ENCODE results near the gene SIK2.

SIK2 gene

DNA sequence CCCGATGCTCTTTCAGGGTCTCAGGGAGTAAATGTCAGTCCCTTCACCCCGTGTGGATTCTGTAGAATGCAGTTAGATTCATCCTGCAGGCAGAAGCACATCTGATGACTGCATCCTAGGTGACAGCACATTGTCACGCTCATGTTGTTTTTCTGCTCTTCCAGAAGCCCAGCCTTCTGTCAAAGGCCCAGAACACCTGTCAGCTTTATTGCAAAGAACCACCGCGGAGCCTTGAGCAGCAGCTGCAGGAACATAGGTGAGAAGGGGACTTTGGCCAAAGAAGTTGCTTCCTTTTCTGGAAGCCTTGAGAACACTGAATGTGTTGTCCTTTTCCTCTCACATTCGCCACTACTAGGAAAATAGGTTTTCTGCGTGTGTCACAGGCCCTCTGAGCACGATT lies 120.3 kb downstream of the SIK2 start:
- CTCF ChIA-PET, result interaction anchor here (1.1 to 1.6 kb wide), 5 partner anchors 10 to 125 kb away, joined by 3 to 5 read pairs (median 4); no protein-coding TSS in a partner anchor
- POLR2A ChIA-PET, result no interaction called here
- TF ChIP-seq, protein P1, sequence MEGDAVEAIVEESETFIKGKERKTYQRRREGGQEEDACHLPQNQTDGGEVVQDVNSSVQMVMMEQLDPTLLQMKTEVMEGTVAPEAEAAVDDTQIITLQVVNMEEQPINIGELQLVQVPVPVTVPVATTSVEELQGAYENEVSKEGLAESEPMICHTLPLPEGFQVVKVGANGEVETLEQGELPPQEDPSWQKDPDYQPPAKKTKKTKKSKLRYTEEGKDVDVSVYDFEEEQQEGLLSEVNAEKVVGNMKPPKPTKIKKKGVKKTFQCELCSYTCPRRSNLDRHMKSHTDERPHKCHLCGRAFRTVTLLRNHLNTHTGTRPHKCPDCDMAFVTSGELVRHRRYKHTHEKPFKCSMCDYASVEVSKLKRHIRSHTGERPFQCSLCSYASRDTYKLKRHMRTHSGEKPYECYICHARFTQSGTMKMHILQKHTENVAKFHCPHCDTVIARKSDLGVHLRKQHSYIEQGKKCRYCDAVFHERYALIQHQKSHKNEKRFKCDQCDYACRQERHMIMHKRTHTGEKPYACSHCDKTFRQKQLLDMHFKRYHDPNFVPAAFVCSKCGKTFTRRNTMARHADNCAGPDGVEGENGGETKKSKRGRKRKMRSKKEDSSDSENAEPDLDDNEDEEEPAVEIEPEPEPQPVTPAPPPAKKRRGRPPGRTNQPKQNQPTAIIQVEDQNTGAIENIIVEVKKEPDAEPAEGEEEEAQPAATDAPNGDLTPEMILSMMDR (IDR thresholded peaks at IDR 0.05; ENCODE audit: control extremely low read depth, extremely low read depth, low read depth, missing control alignments), result no peak
- DNase-seq (ENCODE audit: extremely low spot score), result no peak

DNA sequence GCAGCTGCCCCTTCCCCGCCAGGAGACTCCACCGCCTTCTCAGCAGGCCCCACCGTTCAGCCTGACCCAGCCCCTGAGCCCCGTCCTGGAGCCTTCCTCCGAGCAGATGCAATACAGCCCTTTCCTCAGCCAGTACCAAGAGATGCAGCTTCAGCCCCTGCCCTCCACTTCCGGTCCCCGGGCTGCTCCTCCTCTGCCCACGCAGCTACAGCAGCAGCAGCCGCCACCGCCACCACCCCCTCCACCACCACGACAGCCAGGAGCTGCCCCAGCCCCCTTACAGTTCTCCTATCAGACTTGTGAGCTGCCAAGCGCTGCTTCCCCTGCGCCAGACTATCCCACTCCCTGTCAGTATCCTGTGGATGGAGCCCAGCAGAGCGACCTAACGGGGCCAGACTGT lies 121.3 kb downstream of the SIK2 start:
- CTCF ChIA-PET, result interaction anchor here (1.0 to 1.4 kb wide), 6 partner anchors 11 to 54 kb away, joined by 3 to 4 read pairs (median 3); no protein-coding TSS in a partner anchor
- POLR2A ChIA-PET, result interaction anchor here (0.6 kb wide), 1 partner anchor 49 kb away, joined by 3 read pairs; no protein-coding TSS in a partner anchor
- no peak for DNase-seq (ENCODE audit: extremely low spot score)
- TF ChIP-seq, protein P1 (IDR thresholded peaks at IDR 0.05; ENCODE audit: control extremely low read depth, extremely low read depth, low read depth, missing control alignments), result no peak

DNA sequence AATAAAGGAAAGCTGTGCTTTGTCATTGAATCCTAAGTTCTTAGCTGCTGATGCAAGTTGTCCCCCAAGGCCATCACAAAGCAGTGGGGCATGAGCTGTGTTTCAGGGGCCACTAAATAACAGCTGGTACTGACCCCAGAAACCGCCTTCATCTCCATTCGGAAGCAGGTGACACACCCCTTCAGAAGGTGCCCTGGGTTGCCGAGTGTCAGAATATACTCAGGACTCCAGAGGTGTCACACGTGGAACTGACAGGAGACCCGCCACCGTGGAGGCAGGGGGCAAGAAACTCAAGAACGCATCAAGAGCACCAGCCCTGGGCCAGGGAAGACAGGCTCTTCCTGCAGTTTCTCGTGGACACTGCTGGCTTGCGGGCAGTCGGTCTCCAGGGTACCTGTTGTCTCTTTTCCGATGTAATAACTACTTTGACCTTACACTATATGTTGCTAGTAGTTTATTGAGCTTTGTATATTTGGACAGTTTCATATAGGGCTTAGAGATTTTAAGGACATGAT lies 122.4 kb downstream of the SIK2 start:
- ChIA-PET CTCF (interaction anchor here (0.9 to 1.2 kb wide), 4 partner anchors 9 to 38 kb away, joined by 3 to 4 read pairs (median 3); no protein-coding TSS in a partner anchor), POLR2A (no interaction called here)
- no peak for DNase-seq (ENCODE audit: extremely low spot score)
- TF ChIP-seq, protein P1 (IDR thresholded peaks at IDR 0.05; ENCODE audit: control extremely low read depth, extremely low read depth, low read depth, missing control alignments), result no peak

DNA sequence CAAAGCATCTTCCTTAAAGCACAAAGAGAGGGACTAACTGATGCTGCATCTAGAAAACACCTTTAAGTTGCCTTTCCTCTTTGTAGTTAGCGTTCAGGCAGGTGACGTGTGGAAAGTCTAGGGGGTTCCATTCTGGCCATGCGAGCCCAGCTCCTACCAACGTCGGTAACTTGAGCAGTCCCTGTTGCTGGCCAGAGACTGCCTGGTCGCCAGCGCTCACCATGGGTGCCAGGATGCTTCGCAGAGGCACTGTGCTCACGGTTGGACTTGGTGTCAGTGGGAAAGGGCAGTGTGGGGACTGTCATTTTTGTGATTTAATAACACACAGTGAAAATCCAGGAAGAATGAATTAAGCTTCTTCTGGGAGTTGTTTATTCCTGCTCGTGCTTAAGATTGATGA lies 123.4 kb downstream of the SIK2 start:
- TF ChIP-seq, protein P1 (IDR thresholded peaks at IDR 0.05; ENCODE audit: control extremely low read depth, extremely low read depth, low read depth, missing control alignments), result no peak
- no peak for DNase-seq (ENCODE audit: extremely low spot score)
- CTCF ChIA-PET, result interaction anchor here (1.0 to 1.2 kb wide), 3 partner anchors 16 to 51 kb away, joined by 3 to 5 read pairs (median 3); no protein-coding TSS in a partner anchor
- POLR2A ChIA-PET, result no interaction called here

DNA sequence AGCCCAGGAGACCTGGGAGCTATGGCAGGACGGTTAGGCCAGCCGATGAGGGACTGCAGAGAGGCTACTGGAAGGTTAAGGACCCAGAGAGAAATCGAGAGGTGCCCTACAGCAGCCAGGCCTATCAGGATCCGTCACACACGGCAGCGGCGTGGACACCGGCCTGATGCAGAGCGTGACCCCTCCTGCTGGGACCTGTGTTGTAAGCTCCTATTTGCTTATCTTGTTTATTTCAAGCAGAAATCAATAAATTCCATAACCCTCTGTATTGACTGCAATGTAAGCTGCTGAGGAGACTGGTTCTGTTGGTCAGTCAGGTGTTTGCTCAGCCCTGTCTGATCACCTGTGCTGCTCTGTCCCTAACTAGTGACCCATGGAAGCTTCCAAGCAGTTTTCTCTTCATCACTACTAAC lies 124.1 kb downstream of the SIK2 start:
- ChIA-PET CTCF (interaction anchor here (0.9 to 1.1 kb wide), 3 partner anchors 17 to 50 kb away, joined by 3 to 5 read pairs (median 3); no protein-coding TSS in a partner anchor), POLR2A (interaction anchor here (0.6 kb wide), 1 partner anchor 36 kb away, joined by 5 read pairs; no protein-coding TSS in a partner anchor)
- TF ChIP-seq, protein P1 (IDR thresholded peaks at IDR 0.05; ENCODE audit: control extremely low read depth, extremely low read depth, low read depth, missing control alignments), result no peak
- no peak for DNase-seq (ENCODE audit: extremely low spot score)

DNA sequence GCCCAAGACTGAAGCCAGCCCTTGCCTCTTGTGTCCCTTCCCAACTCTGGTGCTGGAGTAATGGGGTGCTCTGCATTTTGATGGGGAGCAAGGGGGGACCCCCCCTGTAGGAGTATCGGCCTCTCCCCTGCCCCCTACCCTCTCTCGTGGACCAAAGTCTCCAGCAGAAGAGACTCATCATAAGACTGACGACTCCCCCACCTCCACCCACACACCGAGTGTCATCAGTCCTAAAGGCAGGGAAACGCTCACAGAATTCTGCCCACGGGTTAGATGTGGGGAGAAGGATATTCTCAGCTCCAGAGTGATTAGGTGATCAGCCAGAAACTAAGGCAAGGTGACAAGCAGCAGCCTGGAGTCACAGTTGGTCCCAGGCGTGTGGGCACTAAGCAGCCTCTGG lies 125.2 kb downstream of the SIK2 start:
- ChIA-PET POLR2A (interaction anchor here (1.0 kb wide), 1 partner anchor 38 kb away, joined by 3 read pairs; no protein-coding TSS in a partner anchor), CTCF (interaction anchor here (0.8 to 0.9 kb wide), 2 partner anchors 17 to 123 kb away, joined by 3 read pairs; no protein-coding TSS in a partner anchor)
- no peak for DNase-seq (ENCODE audit: extremely low spot score)
- TF ChIP-seq, protein P1 (IDR thresholded peaks at IDR 0.05; ENCODE audit: control extremely low read depth, extremely low read depth, low read depth, missing control alignments), result no peak
